ENCODE results near the gene SLITRK1.

SLITRK1 gene

GRCh38 chr13:83881917-83882605, at the start of gene SLITRK1:
Gene SLITRK1 (minus strand): TSS chr13:83882474. CDS start chr13:83881507, 967 bp downstream.
- no peak for DNase-seq (ENCODE audit: low read depth in 2 of 2)

- no peak for DNase-seq (ENCODE audit: low read depth in 2 of 2)
Measured at GRCh38 chr13:83929157-83929556, 46.9 kb upstream of the SLITRK1 start.

GRCh38 chr13:83919775-83920174, 37.5 kb upstream of the SLITRK1 start:
- DNase-seq (ENCODE audit: low read depth in 2 of 2), result no peak

DNA sequence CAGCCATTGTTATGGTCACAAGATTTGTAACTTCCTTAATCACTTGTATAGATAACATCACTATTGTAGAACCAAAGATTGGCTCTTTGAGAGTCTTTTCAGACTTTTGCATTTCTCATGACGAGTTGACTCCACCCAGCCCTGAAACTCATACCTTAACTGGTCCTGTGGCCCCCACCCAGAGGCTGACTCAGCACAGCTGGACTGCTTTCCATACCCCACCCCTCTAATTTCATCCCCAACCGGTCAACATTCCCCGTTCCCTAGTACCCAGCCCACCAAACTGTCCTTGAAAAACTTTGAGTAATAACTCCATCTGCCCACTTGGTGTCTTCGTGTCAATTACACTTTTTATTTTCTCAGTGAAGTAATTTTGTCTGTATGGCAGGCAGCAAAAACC, 32.1 kb upstream of the SLITRK1 start:
- DNase-seq (ENCODE audit: low read depth in 2 of 2), result no peak

DNA sequence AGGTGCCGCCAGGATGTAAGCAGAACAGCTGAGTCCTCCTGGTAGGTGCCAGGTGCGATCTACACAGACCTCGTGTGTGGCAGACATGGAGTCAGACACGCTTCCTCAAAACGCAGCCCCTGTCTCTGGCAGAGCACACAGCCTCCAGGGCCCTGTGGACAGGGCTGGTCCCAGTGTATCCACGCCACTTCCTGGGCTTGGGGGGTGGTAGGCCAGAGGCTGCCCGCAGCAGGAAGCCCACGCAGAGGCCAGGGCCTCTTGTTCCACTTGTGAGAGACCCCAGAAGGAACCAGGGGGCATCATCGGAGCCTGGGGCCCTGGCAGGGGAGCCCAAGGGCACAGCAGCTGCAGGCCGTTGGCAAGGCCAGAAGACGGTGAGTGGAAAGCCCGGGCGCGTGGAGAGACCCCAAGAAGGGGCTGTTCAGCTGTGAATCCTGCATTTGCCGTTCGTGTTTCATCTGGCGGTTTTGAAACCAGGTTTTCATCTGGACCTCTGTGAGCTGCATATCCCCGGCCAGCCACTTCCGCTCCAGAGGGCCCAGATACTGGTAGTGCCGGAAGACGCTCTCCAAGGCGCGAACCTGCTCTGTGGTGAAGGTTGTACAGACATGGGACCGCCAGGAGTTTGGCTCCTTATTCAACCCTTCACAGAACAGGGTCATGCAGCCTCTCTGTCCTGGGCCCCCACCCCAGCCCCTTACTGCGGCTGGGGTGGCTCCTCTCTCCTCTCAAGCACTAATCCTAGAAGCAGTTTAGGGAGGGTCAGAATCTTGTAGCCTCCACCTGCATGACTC, 25.1 kb upstream of the SLITRK1 start:
- DNase-seq (ENCODE audit: low read depth in 2 of 2), result no peak

DNA sequence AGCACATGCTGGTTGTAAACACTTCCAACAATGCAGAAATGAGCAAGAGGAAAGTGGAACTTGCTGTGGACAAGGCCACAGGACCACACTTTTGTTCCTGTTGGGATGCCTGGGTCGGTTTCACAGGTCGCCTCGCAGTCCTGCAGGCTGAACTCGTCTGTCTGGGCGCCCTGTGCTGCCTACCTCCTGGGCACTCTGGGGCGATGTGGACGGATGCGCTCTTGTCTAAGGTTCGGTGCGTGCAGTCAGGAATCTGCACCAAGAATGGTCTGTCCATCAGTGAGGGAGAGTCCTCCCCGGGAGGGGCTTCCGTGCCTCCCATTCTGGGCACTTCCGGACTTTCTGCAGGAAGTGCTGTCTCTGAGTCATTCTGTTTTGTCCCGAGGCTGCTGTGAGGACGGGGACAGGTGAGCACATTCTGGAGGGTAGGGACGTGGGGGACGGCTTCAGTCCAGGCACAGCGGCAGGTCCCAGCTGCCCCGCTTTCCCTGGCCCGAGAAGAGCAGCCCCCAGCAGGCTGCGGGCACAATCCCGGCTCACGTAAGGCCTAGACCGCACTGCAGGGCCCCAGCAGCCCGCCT, 24.1 kb upstream of the SLITRK1 start:
- no peak for DNase-seq (ENCODE audit: low read depth in 2 of 2)

DNA sequence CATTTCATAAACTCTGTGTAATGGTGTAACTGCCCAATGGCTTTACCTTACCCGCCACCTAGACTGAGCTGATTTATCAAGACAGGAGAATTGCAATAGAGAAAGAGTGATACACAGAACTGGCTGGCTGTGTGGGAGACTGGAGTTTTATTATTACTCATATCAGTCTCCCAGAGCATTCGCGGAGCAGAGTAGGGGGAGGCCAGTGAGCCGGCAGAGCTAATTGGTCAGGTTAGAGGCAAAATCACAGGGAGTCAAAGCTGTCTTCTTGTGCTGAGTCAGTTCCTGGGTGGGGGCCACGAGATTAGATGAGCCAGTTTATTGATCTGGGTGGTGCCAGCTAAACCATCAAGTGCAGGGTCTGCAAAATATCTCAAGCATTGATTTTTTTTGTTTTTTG, 23.4 kb upstream of the SLITRK1 start:
- DNase-seq (ENCODE audit: low read depth in 2 of 2), result no peak

DNA sequence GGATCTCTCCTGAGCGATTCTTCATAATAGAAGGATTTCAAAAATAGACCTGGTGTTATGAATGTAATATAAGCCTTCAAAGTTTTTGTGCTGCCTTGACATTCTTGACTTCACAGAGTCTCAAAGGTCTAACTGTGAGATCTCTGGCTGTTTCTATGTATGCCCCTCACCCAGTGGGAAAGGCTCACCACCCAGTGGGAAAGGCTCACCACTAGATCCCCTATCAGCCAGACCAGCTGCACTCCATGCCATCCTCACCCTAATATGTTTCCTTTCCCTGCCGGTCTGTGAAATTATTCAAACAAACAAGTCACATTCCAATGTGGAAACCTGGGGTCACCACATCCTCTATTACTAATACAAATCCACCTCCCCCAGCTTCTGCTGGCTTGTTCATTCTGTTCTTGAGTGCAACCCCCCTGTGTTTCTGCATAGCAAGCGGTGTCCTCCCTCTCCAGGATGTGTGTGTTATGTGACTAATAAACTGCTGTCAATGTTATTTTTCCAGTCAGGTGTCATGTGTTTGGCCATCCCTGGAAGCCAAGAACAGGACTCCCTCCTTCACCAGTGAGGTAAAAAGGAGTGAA, 13.8 kb upstream of the SLITRK1 start:
- DNase-seq (ENCODE audit: low read depth in 2 of 2), result no peak

- DNase-seq (ENCODE audit: low read depth in 2 of 2), result no peak
Measured at GRCh38 chr13:83890358-83890757, 8.1 kb upstream of the SLITRK1 start.

GRCh38 chr13:83884141-83884540, 1.9 kb upstream of the SLITRK1 start:
- DNase-seq (ENCODE audit: low read depth in 2 of 2), result no peak

GRCh38 chr13:83883061-83883523, 818 bp upstream of the SLITRK1 start:
- no peak for DNase-seq (ENCODE audit: low read depth in 2 of 2)

DNA sequence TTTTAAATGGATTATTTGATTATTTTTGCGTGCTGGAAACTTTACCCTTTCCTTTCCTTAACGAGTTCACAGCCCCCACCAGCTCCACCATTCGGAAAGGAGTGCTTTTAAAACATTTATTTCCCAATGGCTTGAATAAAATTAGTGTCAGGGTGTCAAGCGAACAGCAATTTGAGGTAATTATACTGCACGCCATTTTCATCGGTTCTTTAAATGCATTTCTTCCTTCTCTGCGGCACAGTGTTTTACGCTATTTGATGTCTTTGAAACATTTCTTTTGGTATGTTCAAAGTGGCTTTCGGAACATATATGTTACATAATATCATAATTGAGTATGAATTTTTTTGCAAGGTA, 309 bp upstream of the SLITRK1 start:
- DNase-seq (ENCODE audit: low read depth in 2 of 2), result no peak

GRCh38 chr13:83881140-83881684, 1.1 kb downstream of the SLITRK1 start:
- DNase-seq (ENCODE audit: low read depth in 2 of 2), result no peak

DNA sequence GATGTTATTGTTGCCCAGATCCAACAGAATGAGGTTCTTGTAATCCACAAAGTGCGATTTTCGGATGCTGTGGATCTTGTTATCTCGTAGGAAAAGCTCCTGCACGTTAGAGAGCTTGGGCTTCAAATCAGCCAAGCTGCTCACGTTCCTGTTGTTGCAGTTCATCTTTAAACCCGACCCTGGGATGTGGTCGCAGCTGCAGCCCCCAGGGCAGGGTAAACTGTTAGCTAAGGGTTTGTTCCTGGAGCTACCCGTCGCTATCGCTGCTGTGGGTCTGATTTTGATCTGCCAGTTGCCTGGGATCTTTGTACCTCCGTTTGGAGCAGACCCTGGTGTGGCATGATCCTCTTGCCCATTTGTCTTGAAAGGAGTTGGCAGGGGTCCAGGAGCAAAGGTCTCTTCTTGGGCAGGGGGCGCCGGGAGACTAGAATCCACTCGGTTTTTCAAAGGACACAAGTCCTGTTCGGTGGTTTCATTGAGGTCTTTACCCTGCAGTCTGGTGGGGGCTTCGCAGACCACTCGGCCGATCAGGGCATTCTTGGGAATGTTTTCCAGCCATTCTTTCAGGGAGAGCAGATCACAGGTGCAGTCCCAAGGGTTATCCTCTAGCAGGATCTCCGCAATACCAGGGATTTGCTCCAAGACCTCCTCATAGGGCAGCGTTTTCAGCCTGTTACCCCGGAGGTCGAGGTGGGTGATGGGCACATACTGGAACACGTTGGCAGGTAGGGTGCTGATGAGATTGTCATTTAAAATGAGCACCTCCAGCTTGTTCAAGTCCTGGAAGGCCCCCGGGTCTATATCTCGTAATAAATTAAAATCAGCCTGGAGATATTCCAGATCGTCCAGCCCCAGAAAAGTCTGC, 1.8 kb downstream of the SLITRK1 start:
- no peak for DNase-seq (ENCODE audit: low read depth in 2 of 2)

GRCh38 chr13:83879431-83880171, 2.7 kb downstream of the SLITRK1 start:
- no peak for DNase-seq (ENCODE audit: low read depth in 2 of 2)

GRCh38 chr13:83878691-83879430, 3.4 kb downstream of the SLITRK1 start:
- DNase-seq (ENCODE audit: low read depth in 2 of 2), result no peak

DNA sequence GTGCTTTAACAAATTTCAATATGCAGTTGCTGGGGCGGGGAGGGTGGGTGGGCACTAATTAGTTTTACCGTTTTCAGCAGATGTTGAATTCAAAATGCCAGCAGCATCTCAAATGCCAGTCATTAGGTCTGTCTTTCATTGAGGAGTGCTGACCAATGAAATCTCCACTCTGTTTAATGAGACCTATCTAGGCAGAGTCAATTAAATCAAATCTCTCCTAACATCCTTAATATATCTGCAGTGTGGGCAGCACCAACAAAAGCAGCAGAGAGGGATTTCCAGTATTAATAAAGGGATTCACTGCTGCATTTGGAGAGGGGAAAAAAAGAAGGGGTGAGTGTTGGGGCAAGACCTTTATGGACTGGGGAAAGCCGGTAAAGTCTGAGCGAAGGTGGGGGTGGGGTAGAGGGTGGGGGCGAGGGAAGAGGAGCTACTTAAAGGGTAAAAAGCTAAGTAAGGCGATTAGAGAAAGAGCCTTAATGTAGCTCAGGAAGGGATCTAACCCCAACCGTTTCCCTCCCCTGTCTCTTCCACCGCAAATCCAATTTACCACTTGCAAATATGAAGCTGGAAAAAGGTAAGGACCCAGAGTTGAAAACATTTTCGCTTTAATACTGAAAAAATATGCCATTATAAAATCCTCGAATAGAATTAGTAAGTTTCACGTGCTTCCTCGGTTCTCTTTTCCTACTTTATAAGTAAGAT, 4.5 kb downstream of the SLITRK1 start:
- no peak for DNase-seq (ENCODE audit: low read depth in 2 of 2)

GRCh38 chr13:83876546-83876945, 5.7 kb downstream of the SLITRK1 start:
- no peak for DNase-seq (ENCODE audit: low read depth in 2 of 2)

DNA sequence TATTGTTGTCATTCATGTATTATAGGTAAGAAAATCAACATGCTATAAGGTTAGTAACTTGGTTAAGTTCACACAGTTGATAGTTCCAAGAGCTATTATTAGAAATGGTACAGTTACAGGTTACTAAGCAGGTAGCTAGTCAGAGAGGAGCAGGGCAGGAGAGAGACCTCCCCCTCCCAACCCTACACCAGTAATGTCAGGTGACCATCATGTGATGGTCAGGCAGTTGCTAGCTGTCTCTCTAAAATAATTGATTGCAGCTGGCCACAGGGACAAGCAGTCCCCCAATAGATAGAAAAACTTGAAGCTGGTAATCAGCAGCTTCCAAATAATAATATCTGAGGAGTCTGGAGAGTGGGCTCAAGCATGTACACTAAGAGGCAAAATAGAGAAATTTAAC, 14.6 kb downstream of the SLITRK1 start:
- no peak for DNase-seq (ENCODE audit: low read depth in 2 of 2)
